ENCODE data around the gene AHI1. TPM values are rescaled to one million over a fixed set of nuclear protein-coding genes. Genes with fewer than 3 reads are reported as not detected.

Gene AHI1
- total and polyA plus RNA-seq, 12 donors: 4.1 to 19.8 (median 11.9) TPM

DNA sequence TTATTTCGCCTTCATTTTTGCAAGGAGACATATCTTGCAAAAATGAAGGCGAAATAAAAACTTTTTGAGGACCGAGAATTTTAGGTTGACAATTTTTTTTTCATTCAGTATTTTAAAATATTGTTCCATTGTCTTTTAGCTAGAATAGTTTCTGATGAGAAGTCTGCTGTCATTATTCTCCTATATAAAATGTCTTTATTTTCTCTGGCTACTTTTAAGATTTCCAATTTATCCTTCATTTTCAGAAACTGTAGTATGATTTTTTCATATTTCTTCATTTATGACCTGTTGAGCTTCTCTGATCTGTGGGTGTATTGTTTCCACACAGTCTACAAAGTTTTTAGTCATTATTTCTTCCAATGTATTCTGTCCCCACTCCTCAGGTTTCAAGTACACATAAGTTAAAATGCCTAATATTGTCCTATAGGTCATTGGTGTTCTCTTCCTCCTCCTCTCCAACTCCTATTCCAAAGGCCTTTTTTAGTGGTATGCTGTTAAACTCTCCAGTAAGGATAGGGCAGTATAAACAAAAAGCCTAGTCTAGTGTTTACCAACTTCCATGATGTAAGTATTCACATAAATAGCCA lies 15.7 kb downstream of the AHI1 start:
- Histone ChIP-seq H3K27me3 (no peaks in the 10 kb centered on the region), H3K27ac (no peak overlapping the region), H3K4me3 (no peak overlapping the region), H3K36me3 (peaks cover 0 to 89% (median 29%) of the 10 kb centered on the region in 9 donors), H3K4me1 (no peaks in the 10 kb centered on the region), H3K9me3 (peaks cover 0 to 60% (median 25%) of the 10 kb centered on the region in 11 donors)
- WGBS, 2 donors: 99% methylated on average over 3 of the region's 3 CpGs
- intact Hi-C loops (cut with DNase I): no loop called here
- DNase-seq: no peak
- TF ChIP-seq, protein P1, sequence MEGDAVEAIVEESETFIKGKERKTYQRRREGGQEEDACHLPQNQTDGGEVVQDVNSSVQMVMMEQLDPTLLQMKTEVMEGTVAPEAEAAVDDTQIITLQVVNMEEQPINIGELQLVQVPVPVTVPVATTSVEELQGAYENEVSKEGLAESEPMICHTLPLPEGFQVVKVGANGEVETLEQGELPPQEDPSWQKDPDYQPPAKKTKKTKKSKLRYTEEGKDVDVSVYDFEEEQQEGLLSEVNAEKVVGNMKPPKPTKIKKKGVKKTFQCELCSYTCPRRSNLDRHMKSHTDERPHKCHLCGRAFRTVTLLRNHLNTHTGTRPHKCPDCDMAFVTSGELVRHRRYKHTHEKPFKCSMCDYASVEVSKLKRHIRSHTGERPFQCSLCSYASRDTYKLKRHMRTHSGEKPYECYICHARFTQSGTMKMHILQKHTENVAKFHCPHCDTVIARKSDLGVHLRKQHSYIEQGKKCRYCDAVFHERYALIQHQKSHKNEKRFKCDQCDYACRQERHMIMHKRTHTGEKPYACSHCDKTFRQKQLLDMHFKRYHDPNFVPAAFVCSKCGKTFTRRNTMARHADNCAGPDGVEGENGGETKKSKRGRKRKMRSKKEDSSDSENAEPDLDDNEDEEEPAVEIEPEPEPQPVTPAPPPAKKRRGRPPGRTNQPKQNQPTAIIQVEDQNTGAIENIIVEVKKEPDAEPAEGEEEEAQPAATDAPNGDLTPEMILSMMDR (IDR thresholded peaks at IDR 0.05): no peak
- no peak for ATAC-seq

DNA sequence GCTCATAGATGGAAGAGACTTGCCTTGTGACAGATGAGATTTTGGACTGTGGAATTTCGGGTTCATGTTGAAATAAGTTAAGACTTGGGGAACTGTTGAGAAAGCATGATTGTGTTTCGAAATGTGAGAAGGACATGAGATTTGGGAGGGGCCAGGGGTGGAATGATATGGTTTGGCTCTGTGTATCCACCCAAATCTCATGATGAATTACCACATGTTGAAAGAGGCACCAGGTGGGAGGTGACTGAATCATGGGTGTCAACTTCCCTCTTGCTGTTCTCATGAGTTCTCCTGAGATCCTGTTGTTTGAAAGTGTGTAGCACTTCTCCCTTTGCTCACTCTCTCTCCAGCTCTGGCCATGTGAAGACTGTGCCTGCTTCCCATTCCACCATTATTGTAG lies 17.9 kb downstream of the AHI1 start:
- ATAC-seq (no peak), DNase-seq (no peak)
- Histone ChIP-seq H3K9me3 (peaks cover 0 to 60% (median 25%) of the 10 kb centered on the region in 11 donors), H3K27ac (no peak overlapping the region), H3K4me1 (no peaks in the 10 kb centered on the region), H3K36me3 (peaks cover 0 to 86% (median 21%) of the 10 kb centered on the region in 9 donors), H3K27me3 (no peaks in the 10 kb centered on the region), H3K4me3 (no peak overlapping the region)
- WGBS, 2 donors: 97 to 99% methylated on average over 2 of the region's 2 CpGs
- TF ChIP-seq, protein P1 (IDR thresholded peaks at IDR 0.05): no peak
- intact Hi-C loops (cut with DNase I): no loop called here

DNA sequence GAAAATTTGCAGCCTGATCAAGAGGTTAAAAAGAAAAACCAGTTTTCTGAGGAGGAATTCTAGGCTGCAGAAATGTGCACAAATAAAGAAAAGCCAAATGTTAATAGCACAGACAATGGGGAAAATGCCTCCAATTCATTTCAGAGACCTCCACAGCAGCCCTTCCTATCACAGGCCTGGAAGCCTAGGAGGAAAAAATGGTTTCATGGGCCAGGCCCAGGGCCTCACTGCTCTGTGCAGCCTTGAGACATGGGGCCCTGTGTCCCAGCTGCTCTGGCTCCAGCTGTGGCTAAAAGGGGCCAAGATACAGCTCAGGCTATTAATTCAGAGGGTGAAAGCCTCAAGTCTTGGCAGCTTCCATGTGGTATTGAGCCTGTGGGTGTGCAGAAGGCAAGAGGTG lies 18.9 kb downstream of the AHI1 start:
- DNase-seq (no peak), ATAC-seq (no peak)
- intact Hi-C loops (cut with DNase I): no loop called here
- Histone ChIP-seq H3K4me3 (no peak overlapping the region), H3K27me3 (no peaks in the 10 kb centered on the region), H3K4me1 (no peaks in the 10 kb centered on the region), H3K27ac (no peak overlapping the region), H3K9me3 (peaks cover 0 to 51% (median 25%) of the 10 kb centered on the region in 11 donors), H3K36me3 (peaks cover 0 to 86% (median 11%) of the 10 kb centered on the region in 9 donors)
- TF ChIP-seq, protein P1 (IDR thresholded peaks at IDR 0.05): no peak

DNA sequence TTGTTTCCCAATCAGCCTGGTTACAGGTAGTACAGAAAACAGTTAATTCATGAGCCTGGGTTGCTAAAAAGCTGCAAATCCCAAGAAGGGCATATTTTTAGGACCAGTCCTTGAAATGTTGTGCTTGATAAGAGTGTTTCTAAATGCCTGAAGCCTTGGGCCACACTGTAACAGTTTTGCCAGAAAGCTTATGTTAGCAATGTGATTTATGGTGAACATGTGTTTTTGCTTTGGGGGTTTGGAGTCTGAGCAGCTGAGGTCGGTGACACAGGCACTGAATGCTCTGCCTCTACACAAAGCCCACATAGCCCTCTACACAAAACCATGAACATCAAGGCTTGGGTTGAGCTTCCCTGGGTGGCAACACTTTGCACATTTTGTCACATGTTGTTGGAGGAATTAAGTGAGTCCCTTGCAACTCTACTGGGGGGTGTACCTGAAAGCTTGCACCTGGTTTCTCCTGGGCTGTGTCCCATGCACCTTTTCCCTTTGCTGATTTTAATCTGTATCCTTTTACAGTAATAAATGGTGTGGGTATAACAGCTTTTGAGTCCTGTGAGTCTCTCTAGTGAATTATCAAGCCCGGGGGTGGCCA lies 22.2 kb downstream of the AHI1 start:
- WGBS, 2 donors: 80 to 86% methylated on average over 2 of the region's 2 CpGs
- no peak overlapping the region for H3K4me3 ChIP-seq
- intact Hi-C loops (cut with DNase I): no loop called here
- no peak overlapping the region for H3K27ac ChIP-seq
- no peak for DNase-seq
- H3K36me3 ChIP-seq: peaks cover 0 to 76% (median 7%) of the 10 kb centered on the region in 9 donors
- peaks cover 0 to 18% (median 0%) of the 10 kb centered on the region in 11 donors for H3K9me3 ChIP-seq
- no peak for ATAC-seq
- TF ChIP-seq, protein P1 (IDR thresholded peaks at IDR 0.05): no peak
- H3K4me1 ChIP-seq: no peaks in the 10 kb centered on the region
- no peaks in the 10 kb centered on the region for H3K27me3 ChIP-seq
